Ovary (tissue), 3 donors: ENCODE results near the gene CTNNA3.

Experiments used
- EP300 ChIP-seq: sonication (generic); formaldehyde crosslinking; IDR thresholded peaks from one replicate; pipeline ENCODE4 v1.6.1; 2017; ENCODE audit warnings: antibody characterized with exemption
- POLR2A ChIP-seq: fragments of 450-650 bp; IDR thresholded peaks from one replicate; pipeline ENCODE4 v1.6.1; 2017; ENCODE audit warnings: antibody characterized with exemption, mild to moderate bottlenecking, moderate library complexity
- TF ChIP-seq, protein P1 (sequence below), 3 donors: fragments of 450-650 bp in 2 of 3; fragments of 200-600 bp in 1 of 3; IDR thresholded peaks; one replicate each; pipeline versions ENCODE4 v1.5.1 to v1.8.0; 2016 to 2022; ENCODE audit warnings: antibody characterized with exemption in 3 of 3, mild to moderate bottlenecking in 1 of 3
- donor health status: DM: no; HTN: no; CAD: no.

DNA sequence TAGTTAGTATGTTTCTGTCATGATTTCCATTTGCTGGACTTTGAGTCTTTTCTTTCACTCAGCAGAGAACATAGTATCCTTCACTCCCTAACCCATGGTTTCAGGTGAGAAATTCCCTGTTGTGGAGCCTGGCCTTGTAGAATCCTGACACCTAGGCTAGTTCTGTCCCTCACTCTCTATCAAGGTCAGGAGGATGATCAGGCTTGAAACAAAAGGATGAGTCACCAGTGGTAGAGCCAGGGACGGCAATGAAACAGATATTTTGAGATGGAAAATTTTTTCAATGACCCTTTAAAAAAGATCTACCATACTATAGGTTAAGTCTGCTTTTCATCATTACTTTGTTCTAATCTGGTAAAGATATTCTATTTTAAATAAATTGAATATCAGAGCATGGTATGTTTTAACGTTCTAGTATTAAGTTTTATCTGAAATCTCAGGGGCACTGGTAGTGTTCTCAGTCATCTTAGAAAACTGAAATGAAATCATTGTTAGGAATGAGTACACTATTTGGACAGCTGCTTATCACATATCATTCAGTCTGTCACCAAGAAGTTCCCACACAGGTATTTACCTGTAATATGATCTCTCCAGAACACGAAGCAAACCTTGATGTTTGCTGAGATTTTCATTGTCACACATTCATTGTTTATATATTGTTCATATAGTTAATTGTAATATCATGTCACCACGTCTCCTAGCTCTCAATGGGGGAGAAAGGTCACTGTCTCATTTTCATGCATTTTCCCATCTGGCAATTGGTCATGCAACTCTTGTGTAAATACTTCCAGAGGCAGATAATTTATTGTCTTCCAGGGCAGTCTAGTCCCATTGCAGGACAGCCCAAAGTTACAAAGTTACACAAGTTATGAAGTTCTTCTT lies 1070.0 kb downstream of the CTNNA3 start:
- TF ChIP-seq, protein P1, sequence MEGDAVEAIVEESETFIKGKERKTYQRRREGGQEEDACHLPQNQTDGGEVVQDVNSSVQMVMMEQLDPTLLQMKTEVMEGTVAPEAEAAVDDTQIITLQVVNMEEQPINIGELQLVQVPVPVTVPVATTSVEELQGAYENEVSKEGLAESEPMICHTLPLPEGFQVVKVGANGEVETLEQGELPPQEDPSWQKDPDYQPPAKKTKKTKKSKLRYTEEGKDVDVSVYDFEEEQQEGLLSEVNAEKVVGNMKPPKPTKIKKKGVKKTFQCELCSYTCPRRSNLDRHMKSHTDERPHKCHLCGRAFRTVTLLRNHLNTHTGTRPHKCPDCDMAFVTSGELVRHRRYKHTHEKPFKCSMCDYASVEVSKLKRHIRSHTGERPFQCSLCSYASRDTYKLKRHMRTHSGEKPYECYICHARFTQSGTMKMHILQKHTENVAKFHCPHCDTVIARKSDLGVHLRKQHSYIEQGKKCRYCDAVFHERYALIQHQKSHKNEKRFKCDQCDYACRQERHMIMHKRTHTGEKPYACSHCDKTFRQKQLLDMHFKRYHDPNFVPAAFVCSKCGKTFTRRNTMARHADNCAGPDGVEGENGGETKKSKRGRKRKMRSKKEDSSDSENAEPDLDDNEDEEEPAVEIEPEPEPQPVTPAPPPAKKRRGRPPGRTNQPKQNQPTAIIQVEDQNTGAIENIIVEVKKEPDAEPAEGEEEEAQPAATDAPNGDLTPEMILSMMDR (IDR thresholded peaks at IDR 0.05), result no peak
- TF ChIP-seq POLR2A (no peak), EP300 (no peak)
